HCT116 (cell line): ENCODE data around the gene SERPINB8. TPM values are rescaled to one million over a fixed set of nuclear protein-coding genes. Genes with fewer than 3 reads are reported as not detected.

ENCODE experiments used
- ATAC-seq: fragments of 200-7000 bp; cut with Tn5 transposase; 2 replicates; pipeline ENCODE4 v1.9.1; 2020; ENCODE audit warnings: mild to moderate bottlenecking, moderate library complexity
- BruUV-seq: library from RNA; stranded (reverse); fragments of 400-500 nt; replicated peaks from 2 replicates; lab custom pipeline; 2021; lab: Mats Ljungman, UMichigan
- CTCF ChIA-PET: fragments of 300-600 bp; sonication (Branson Sonifier 250); formaldehyde crosslinking; loops from one replicate; lab custom pipeline; 2021; ENCODE audit warnings: antibody characterized with exemption; lab: Charles Lee
- POLR2A ChIA-PET: fragments of 300-600, 350-600 bp; sonication (Branson Sonifier 250); formaldehyde crosslinking; loops from one replicate; lab custom pipeline; 2021; ENCODE audit warnings: antibody characterized with exemption; lab: Charles Lee
- RAD21 ChIA-PET, 2 experiments: fragments of 300-600 bp; sonication (Branson Sonifier 250); formaldehyde crosslinking; loops; one replicate each; lab custom pipeline; 2023; ENCODE audit warnings: low total read pairs in 2 of 2; ENCODE audit not compliant: uncharacterized antibody in 2 of 2, unreplicated experiment in 2 of 2, low non-redundant PET in 1 of 2; lab: Charles Lee
- DNase-seq: peaks from one replicate; pipeline ENCODE4 v3.0.0-alpha.2; 2010; ENCODE audit warnings: low read depth, low spot score
- H2AFZ ChIP-seq: fragments of 200-600 bp; shearing (Covaris generic), sonication (generic); 2 replicates; pipeline ENCODE4 v1.6.1; 2017; ENCODE audit warnings: low read depth, mixed run types, mixed read lengths, antibody characterized with exemption, low read length; ENCODE audit not compliant: poor library complexity, severe bottlenecking
- H3K27ac ChIP-seq: 2 replicates; pipeline ENCODE4 v1.5.1; 2012; ENCODE audit warnings: low read depth, low read length
- H3K27me3 ChIP-seq: fragments of 200-600 bp; sonication (generic); 2 replicates; pipeline ENCODE4 v1.6.1; 2016; ENCODE audit warnings: mixed run types, low read length, mixed read lengths; ENCODE audit not compliant: insufficient read depth
- H3K36me3 ChIP-seq, 2 experiments: fragments of 200-500 bp in 1 of 2; fragments of 200-600 bp in 1 of 2; sonication (Bioruptor generic) in 1 of 2; sonication (generic) in 1 of 2; 2 replicates each; pipeline versions ENCODE4 v1.5.1 to v1.6.1; 2014 to 2016; ENCODE audit warnings: low read length in 2 of 2, inconsistent platforms in 1 of 2, mixed read lengths in 1 of 2, mixed run types in 1 of 2; ENCODE audit not compliant: insufficient read depth in 2 of 2, control insufficient read depth in 1 of 2
- H3K4me1 ChIP-seq, 2 experiments: fragments of 200-600 bp in 1 of 2; sonication (generic) in 1 of 2; 2 replicates each; pipeline versions ENCODE4 v1.5.1 to v1.6.1; 2012 to 2017; ENCODE audit warnings: low read length in 2 of 2, inconsistent platforms in 1 of 2, mild to moderate bottlenecking in 1 of 2, mixed read lengths in 1 of 2, mixed run types in 1 of 2, moderate library complexity in 1 of 2; ENCODE audit not compliant: insufficient read depth in 2 of 2, control insufficient read depth in 1 of 2
- H3K4me2 ChIP-seq: fragments of 200-600 bp; sonication (generic); 2 replicates; pipeline ENCODE4 v1.6.1; 2017; ENCODE audit warnings: mixed run types, low read length, mixed read lengths
- H3K4me3 ChIP-seq, 2 experiments: fragments of 200-600 bp in 1 of 2; sonication (generic) in 1 of 2; replicated peaks in 1 of 2; 2 replicates each; pipeline ENCODE4 v1.5.1; 2011 to 2016; ENCODE audit warnings: low read length in 2 of 2, control low read depth in 1 of 2, low read depth in 1 of 2, mild to moderate bottlenecking in 1 of 2, mixed read lengths in 1 of 2, mixed run types in 1 of 2
- H3K79me2 ChIP-seq: fragments of 200-600 bp; sonication (generic); 2 replicates; pipeline ENCODE4 v1.6.1; 2017; ENCODE audit warnings: mild to moderate bottlenecking, mixed run types, low read length, moderate library complexity, mixed read lengths; ENCODE audit not compliant: insufficient read depth
- H3K9ac ChIP-seq: fragments of 200-600 bp; sonication (generic); 2 replicates; pipeline ENCODE4 v1.6.1; 2016; ENCODE audit warnings: low read length, mixed read lengths
- H3K9me2 ChIP-seq: fragments of 200-600 bp; sonication (generic), shearing (Covaris generic); 2 replicates; pipeline ENCODE4 v1.6.1; 2017; ENCODE audit warnings: mixed run types, mild to moderate bottlenecking, moderate library complexity; ENCODE audit not compliant: insufficient read depth
- H3K9me3 ChIP-seq, 2 experiments: fragments of 200-500 bp in 1 of 2; fragments of 200-600 bp in 1 of 2; sonication (Bioruptor generic) in 1 of 2; sonication (generic) in 1 of 2; 2 replicates each; pipeline ENCODE4 v1.6.1; 2014 to 2017; ENCODE audit warnings: low read length in 2 of 2, mixed read lengths in 2 of 2, inconsistent platforms in 1 of 2, low read depth in 1 of 2, mild to moderate bottlenecking in 1 of 2, mixed run types in 1 of 2, moderate library complexity in 1 of 2; ENCODE audit not compliant: control insufficient read depth in 1 of 2, insufficient read depth in 1 of 2
- H4K20me1 ChIP-seq: fragments of 200-600 bp; sonication (generic), shearing (Covaris generic); 2 replicates; pipeline ENCODE4 v1.6.1; 2017; ENCODE audit warnings: mixed run types, mild to moderate bottlenecking, moderate library complexity; ENCODE audit not compliant: insufficient read depth
- CBX3 ChIP-seq: IDR thresholded peaks from 2 replicates; pipeline ENCODE4 v1.6.1; 2012; ENCODE audit warnings: low read depth
- CEBPB ChIP-seq: IDR thresholded peaks from 2 replicates; pipeline ENCODE4 v1.6.1; 2012; ENCODE audit warnings: low read depth
- CTCF ChIP-seq, 3 experiments: fragments of 200-600 bp in 1 of 3; sonication (generic) in 1 of 3; IDR thresholded peaks in 2 of 3; conservative IDR thresholded peaks in 1 of 3; 2 replicates each; pipeline ENCODE4 v1.5.1; 2012 to 2017; ENCODE audit warnings: low read depth in 2 of 3, low read length in 2 of 3, antibody characterized with exemption in 1 of 3, borderline replicate concordance in 1 of 3, control low read depth in 1 of 3, mild to moderate bottlenecking in 1 of 3, mixed read lengths in 1 of 3, mixed run types in 1 of 3, moderate library complexity in 1 of 3; ENCODE audit not compliant: insufficient read depth in 1 of 3
- EGR1 ChIP-seq: IDR thresholded peaks from 2 replicates; pipeline ENCODE4 v1.6.1; 2012; ENCODE audit warnings: low read depth
- ELF1 ChIP-seq: IDR thresholded peaks from 2 replicates; pipeline ENCODE4 v1.6.1; 2012; ENCODE audit warnings: low read depth, borderline replicate concordance
- EZH2 ChIP-seq: fragments of 200-600 bp; sonication (generic); IDR thresholded peaks from 2 replicates; pipeline ENCODE4 v1.6.1; 2017; ENCODE audit warnings: antibody characterized with exemption, mixed run types
- FOSL1 ChIP-seq: IDR thresholded peaks from 2 replicates; pipeline ENCODE4 v1.6.1; 2012; ENCODE audit warnings: low read depth
- JUND ChIP-seq: IDR thresholded peaks from 2 replicates; pipeline ENCODE4 v1.6.1; 2012
- MAX ChIP-seq: IDR thresholded peaks from 2 replicates; pipeline ENCODE4 v1.6.1; 2012
- POLR2A ChIP-seq: IDR thresholded peaks from 2 replicates; pipeline ENCODE4 v1.7.0; 2011; ENCODE audit warnings: borderline replicate concordance; ENCODE audit not compliant: insufficient read depth, insufficient read length; ENCODE audit errors: extremely low read depth
- POLR2AphosphoS5 ChIP-seq: IDR thresholded peaks from 2 replicates; pipeline ENCODE4 v1.6.1; 2011; ENCODE audit warnings: mild to moderate bottlenecking, low read depth, low read length, moderate library complexity
- REST ChIP-seq: IDR thresholded peaks from 2 replicates; pipeline ENCODE4 v1.6.1; 2012; ENCODE audit warnings: low read depth
- SP1 ChIP-seq: IDR thresholded peaks from 2 replicates; pipeline ENCODE4 v1.6.1; 2012; ENCODE audit warnings: low read depth
- SRF ChIP-seq: IDR thresholded peaks from 2 replicates; pipeline ENCODE4 v1.6.1; 2012; ENCODE audit warnings: low read depth
- YY1 ChIP-seq: IDR thresholded peaks from 2 replicates; pipeline ENCODE4 v1.6.1; 2011; ENCODE audit warnings: low read length, low read depth, moderate library complexity, mild to moderate bottlenecking; ENCODE audit not compliant: insufficient replicate concordance; ENCODE audit errors: extremely low read depth
- ZBTB33 ChIP-seq: IDR thresholded peaks from 2 replicates; pipeline ENCODE4 v1.6.1; 2011; ENCODE audit warnings: mild to moderate bottlenecking, low read length, moderate library complexity; ENCODE audit not compliant: insufficient replicate concordance; ENCODE audit errors: extremely low read depth
- ZFX ChIP-seq: fragments of 450-650 bp; IDR thresholded peaks from 2 replicates; pipeline ENCODE4 v1.6.1; 2017
- ZNF274 ChIP-seq: fragments of 200-500 bp; sonication (Bioruptor generic); IDR thresholded peaks from 2 replicates; pipeline ENCODE4 v1.6.1; 2014; ENCODE audit warnings: mild to moderate bottlenecking, low read depth, low read length, inconsistent platforms
- intact Hi-C: fragments of 100-400 bp; cut with micrococcal nuclease; formaldehyde crosslinking; loops from 2 replicates; pipeline ENCODE4 v1.10.0; 2022
- total RNA-seq: library from RNA; stranded (reverse); gene quantifications from one replicate; pipeline ENCODE4 v1.2.1, GENCODE V29; 2021; ENCODE audit not compliant: unreplicated experiment

SERPINB8 gene
- total RNA-seq, 1 experiment from 2014 or later = 5.9 TPM

GRCh38 chr18:63980027-63980426 lies 10.1 kb downstream of the SERPINB8 start:
- Histone ChIP-seq H3K79me2 (no peaks in the 10 kb centered on the region), H2AFZ (no peak overlapping the region), H3K9me2 (no peaks in the 10 kb centered on the region), H3K4me1 (peaks cover 0 to 6% of the 10 kb centered on the region in 2 experiments; a peak in 3 of 4 replicates), H3K9me3 (no peaks in the 10 kb centered on the region), H3K9ac (no peak overlapping the region), H3K4me2 (no peak overlapping the region), H4K20me1 (no peaks in the 10 kb centered on the region), H3K27me3 (no peaks in the 10 kb centered on the region), H3K36me3 (no peaks in the 10 kb centered on the region), H3K4me3 (no peak overlapping the region), H3K27ac (no peak overlapping the region)
- ATAC-seq (no peak), DNase-seq (no peak)
- ChIA-PET RAD21 (no interaction called here), POLR2A (no interaction called here), CTCF (no interaction called here)
- intact Hi-C loops = no loop called here
- TF ChIP-seq FOSL1 (no peak), REST (no peak), POLR2A (no peak), ELF1 (no peak), JUND (no peak), CBX3 (no peak), MAX (no peak), ZFX (no peak), CEBPB (no peak), EGR1 (no peak), CTCF (IDR thresholded peaks at IDR 0.05 in 2 of 3, conservative IDR thresholded peaks at IDR 0.05 in 1 of 3; ENCODE audit: borderline replicate concordance in 1 of 3, insufficient read depth in 1 of 3, low read depth in 2 of 3, low read length in 2 of 3) (no peak), ZNF274 (no peak), POLR2AphosphoS5 (no peak), ZBTB33 (no peak), SRF (no peak), EZH2 (no peak), YY1 (no peak), SP1 (no peak)
- BruUV-seq = no TSS peak
